Sigmoid colon (tissue), 7 donors: ENCODE measurements around the gene SLC47A2. TPM values are rescaled to one million over a fixed set of nuclear protein-coding genes. Genes with fewer than 3 reads are reported as not detected.

Experiments
- DNase-seq: peaks from one replicate; pipeline ENCODE4 v3.0.0-alpha.2; 2019
- H3K27ac ChIP-seq, 4 donors: fragments of 200-600 bp; sonication (generic); one replicate each; pipeline ENCODE4 v1.5.1; 2016 to 2019; ENCODE audit warnings: mild to moderate bottlenecking in 1 of 4
- H3K27me3 ChIP-seq, 3 donors: fragments of 200-600 bp; sonication (generic); one replicate each; pipeline ENCODE4 v1.5.1; 2019; ENCODE audit warnings: mild to moderate bottlenecking in 1 of 3
- H3K36me3 ChIP-seq, 4 donors: fragments of 200-600 bp; sonication (generic); one replicate each; pipeline ENCODE4 v1.5.1; 2016 to 2019
- H3K4me1 ChIP-seq, 4 donors: fragments of 200-600 bp; sonication (generic); one replicate each; pipeline ENCODE4 v1.5.1; 2017 to 2019
- H3K4me3 ChIP-seq, 4 donors: fragments of 200-600 bp; sonication (generic); one replicate each; pipeline ENCODE4 v1.5.1; 2017 to 2019; ENCODE audit warnings: mild to moderate bottlenecking in 2 of 4, moderate library complexity in 1 of 4
- H3K9me3 ChIP-seq, 4 donors: fragments of 200-600 bp in 3 of 4; sonication (generic) in 3 of 4; one replicate each; pipeline versions ENCODE4 v1.5.1 to v1.6.1; 2013 to 2019
- EP300 ChIP-seq, 4 donors: sonication (generic); formaldehyde crosslinking; IDR thresholded peaks; one replicate each; pipeline ENCODE4 v1.6.1; 2017; ENCODE audit warnings: antibody characterized with exemption in 4 of 4
- POLR2A ChIP-seq, 2 donors: fragments of 450-650 bp; IDR thresholded peaks; one replicate each; pipeline ENCODE4 v1.6.1; 2016; ENCODE audit warnings: antibody characterized with exemption in 2 of 2, mild to moderate bottlenecking in 2 of 2, moderate library complexity in 2 of 2
- POLR2AphosphoS5 ChIP-seq, 4 donors: sonication (generic); formaldehyde crosslinking; IDR thresholded peaks; one replicate each; pipeline ENCODE4 v1.6.1; 2017; ENCODE audit warnings: antibody characterized with exemption in 4 of 4
- WGBS, 2 donors: extraction: QIAGEN DNeasy Blood & Tissue Kit; methylation state at CpG; one replicate each; pipeline ENCODE4 v1.1.7; 2013; 5-methylcytosine and 5-hydroxymethylcytosine counted together
- intact Hi-C: fragments of 100-400 bp; cut with DNase I; formaldehyde crosslinking; loops from one replicate; pipeline ENCODE4 v1.15.1; 2023
- polyA plus RNA-seq, 3 donors: library from polyadenylated mRNA; stranded (reverse); fragments of 200-250 nt; gene quantifications; one replicate each; pipeline ENCODE4 v1.2.3, GENCODE V29; 2013
- total RNA-seq, 4 donors: library from RNA; depleted of rRNA; stranded (reverse); fragments of >200 nt; gene quantifications; one replicate each; pipeline ENCODE4 v1.1.0, GENCODE V29; 2016
- TF ChIP-seq, protein P1 (sequence below), 4 experiments: fragments of 450-650 bp in 3 of 4; fragments of 200-600 bp in 1 of 4; IDR thresholded peaks; one replicate each; pipeline ENCODE4 v1.5.1; 2016 to 2019; ENCODE audit warnings: antibody characterized with exemption in 4 of 4, mild to moderate bottlenecking in 3 of 4, moderate library complexity in 2 of 4
- donor health status: healthy with polysubstance abuse.
- donor health status: Bipolar disorder and iron deficiency.
- donor health status: healthy.

Gene SLC47A2
- total and polyA plus RNA-seq, 7 donors: 0.35 to 0.60 (median 0.46) TPM; not detected in 4

DNA sequence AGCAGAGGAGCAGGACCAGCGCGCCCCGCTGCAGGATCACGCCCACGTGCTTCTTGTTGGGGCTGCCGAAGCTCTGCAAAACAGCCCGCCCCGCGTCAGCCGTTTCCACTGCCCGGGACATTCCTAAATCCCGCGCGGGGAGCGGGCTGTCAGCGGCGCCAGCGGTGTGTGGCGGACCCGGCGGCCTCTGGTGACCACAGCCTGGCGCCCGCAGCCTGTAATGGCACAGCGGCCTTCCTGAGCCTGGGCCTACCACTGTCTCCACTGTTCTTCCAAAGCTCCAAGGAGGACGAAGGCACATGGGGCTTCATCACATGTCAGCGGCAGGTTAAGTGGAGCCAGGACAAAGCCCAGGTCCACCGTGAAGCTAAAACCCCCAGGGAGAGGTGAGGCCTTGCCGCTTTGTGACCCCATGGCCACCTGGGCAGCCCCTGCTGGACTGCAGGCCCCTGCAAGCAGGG is 2.5 kb downstream of the SLC47A2 start:
- 92 to 94% methylated on average over 28 of the region's 28 CpGs for WGBS, 2 donors
- Histone ChIP-seq H3K4me1 (no peaks in the 10 kb centered on the region), H3K27me3 (no peaks in the 10 kb centered on the region), H3K4me3 (no peak overlapping the region), H3K9me3 (no peaks in the 10 kb centered on the region), H3K36me3 (no peaks in the 10 kb centered on the region), H3K27ac (no peak overlapping the region)
- no peak for TF ChIP-seq POLR2A (IDR thresholded peaks at IDR 0.05)
- no peak for TF ChIP-seq POLR2AphosphoS5 (IDR thresholded peaks at IDR 0.05)
- TF ChIP-seq, protein P1, sequence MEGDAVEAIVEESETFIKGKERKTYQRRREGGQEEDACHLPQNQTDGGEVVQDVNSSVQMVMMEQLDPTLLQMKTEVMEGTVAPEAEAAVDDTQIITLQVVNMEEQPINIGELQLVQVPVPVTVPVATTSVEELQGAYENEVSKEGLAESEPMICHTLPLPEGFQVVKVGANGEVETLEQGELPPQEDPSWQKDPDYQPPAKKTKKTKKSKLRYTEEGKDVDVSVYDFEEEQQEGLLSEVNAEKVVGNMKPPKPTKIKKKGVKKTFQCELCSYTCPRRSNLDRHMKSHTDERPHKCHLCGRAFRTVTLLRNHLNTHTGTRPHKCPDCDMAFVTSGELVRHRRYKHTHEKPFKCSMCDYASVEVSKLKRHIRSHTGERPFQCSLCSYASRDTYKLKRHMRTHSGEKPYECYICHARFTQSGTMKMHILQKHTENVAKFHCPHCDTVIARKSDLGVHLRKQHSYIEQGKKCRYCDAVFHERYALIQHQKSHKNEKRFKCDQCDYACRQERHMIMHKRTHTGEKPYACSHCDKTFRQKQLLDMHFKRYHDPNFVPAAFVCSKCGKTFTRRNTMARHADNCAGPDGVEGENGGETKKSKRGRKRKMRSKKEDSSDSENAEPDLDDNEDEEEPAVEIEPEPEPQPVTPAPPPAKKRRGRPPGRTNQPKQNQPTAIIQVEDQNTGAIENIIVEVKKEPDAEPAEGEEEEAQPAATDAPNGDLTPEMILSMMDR (IDR thresholded peaks at IDR 0.05): no peak
- TF ChIP-seq EP300 (IDR thresholded peaks at IDR 0.05): no peak
- intact Hi-C loops: no loop called here
- peak; percentile 37 for DNase-seq

DNA sequence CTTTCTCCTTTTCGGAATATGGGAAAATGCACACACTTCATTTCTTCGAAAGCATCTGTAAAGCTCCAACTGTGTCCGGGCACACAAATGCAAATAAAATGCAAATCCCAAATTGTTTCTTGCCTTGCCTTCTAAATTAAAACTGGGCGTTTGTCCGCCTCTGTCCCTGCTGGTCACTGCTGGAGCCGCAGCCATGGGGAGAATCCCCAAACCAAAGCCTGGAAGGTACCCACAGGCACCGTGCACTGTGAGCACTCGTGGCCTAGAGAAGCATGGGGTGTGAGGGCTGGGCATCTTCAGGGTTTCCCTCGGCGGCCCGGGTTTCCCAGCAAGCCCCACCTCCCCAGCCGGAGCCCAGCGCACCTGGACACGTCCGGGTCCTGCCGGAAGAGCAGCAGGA is 2.9 kb downstream of the SLC47A2 start:
- H3K27me3 ChIP-seq: no peaks in the 10 kb centered on the region
- intact Hi-C loops: no loop called here
- TF ChIP-seq POLR2A (IDR thresholded peaks at IDR 0.05): no peak
- TF ChIP-seq, protein P1 (IDR thresholded peaks at IDR 0.05): no peak
- TF ChIP-seq EP300 (IDR thresholded peaks at IDR 0.05): no peak
- no peak for TF ChIP-seq POLR2AphosphoS5 (IDR thresholded peaks at IDR 0.05)
- no peaks in the 10 kb centered on the region for H3K4me1 ChIP-seq
- 89 to 90% methylated on average over 16 of the region's 16 CpGs for WGBS, 2 donors
- no peak for DNase-seq
- no peaks in the 10 kb centered on the region for H3K36me3 ChIP-seq
- no peak overlapping the region for H3K4me3 ChIP-seq
- H3K27ac ChIP-seq: no peak overlapping the region
- H3K9me3 ChIP-seq: no peaks in the 10 kb centered on the region

DNA sequence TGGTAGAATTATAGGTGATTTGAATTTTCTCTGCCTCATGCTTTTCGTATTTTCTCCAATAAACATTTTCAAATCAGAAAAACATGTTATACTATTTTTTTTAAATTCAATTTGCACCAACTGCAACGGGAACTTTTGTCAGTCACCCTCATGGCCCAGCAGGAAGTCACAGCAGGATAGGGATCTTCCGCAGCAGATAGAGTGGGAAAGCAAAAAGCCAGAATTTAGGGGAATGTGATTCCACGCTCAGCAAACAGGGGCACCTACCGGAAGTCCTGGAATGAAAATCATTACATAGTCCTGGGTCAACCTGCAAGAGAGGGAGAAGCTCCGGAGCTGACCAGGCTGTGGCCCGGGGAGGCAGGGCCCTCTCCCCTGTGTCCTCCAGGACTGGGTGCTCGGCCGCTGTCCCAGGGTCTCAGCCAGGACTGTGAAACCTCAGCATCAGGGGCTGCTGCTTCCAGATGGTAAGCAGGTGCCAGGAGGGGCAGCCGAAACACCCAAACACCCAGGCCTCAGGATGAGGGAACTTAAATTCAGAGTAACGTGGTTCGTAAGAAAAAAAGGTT is 3.9 kb downstream of the SLC47A2 start:
- no peak overlapping the region for H3K4me3 ChIP-seq
- no peak for DNase-seq
- no peak overlapping the region for H3K27ac ChIP-seq
- H3K36me3 ChIP-seq: no peaks in the 10 kb centered on the region
- H3K9me3 ChIP-seq: no peaks in the 10 kb centered on the region
- intact Hi-C loops: no loop called here
- 91 to 92% methylated on average over 12 of the region's 12 CpGs for WGBS, 2 donors
- H3K27me3 ChIP-seq: no peaks in the 10 kb centered on the region
- TF ChIP-seq EP300 (IDR thresholded peaks at IDR 0.05) (no peak), POLR2AphosphoS5 (IDR thresholded peaks at IDR 0.05) (no peak), POLR2A (IDR thresholded peaks at IDR 0.05) (no peak)
- TF ChIP-seq, protein P1 (IDR thresholded peaks at IDR 0.05): no peak
- H3K4me1 ChIP-seq: no peaks in the 10 kb centered on the region

DNA sequence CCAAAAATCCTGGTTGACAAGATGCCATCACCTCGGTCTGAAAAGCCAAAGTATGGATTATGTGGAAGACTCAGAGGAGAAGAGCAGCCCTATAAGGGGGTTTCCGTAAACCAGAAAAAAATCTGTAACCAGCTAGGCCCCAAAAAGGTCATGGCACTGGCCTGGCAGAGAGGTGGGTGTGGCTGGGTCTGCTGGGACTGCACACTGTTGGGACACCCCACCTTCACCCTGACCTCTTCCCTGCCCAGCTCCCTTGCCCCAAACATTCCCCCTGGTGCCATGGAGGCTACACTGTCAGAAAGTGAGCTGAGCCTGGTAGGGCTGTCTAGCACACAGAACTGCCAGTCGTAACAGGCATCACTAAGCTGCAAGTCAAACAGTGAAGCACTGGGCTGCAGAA is 6.5 kb downstream of the SLC47A2 start:
- WGBS, 2 donors: 85 to 89% methylated on average over 3 of the region's 3 CpGs
- Histone ChIP-seq H3K4me3 (no peak overlapping the region), H3K9me3 (no peaks in the 10 kb centered on the region), H3K27ac (no peak overlapping the region), H3K4me1 (no peaks in the 10 kb centered on the region), H3K36me3 (no peaks in the 10 kb centered on the region), H3K27me3 (no peaks in the 10 kb centered on the region)
- intact Hi-C loops: no loop called here
- DNase-seq: no peak
- TF ChIP-seq, protein P1 (IDR thresholded peaks at IDR 0.05): no peak
- no peak for TF ChIP-seq EP300 (IDR thresholded peaks at IDR 0.05)
- TF ChIP-seq POLR2AphosphoS5 (IDR thresholded peaks at IDR 0.05): no peak
- TF ChIP-seq POLR2A (IDR thresholded peaks at IDR 0.05): no peak
